CD14-positive monocyte (primary cell): ENCODE data around the gene KCNN4. TPM values are rescaled to one million over a fixed set of nuclear protein-coding genes. Genes with fewer than 3 reads are reported as not detected.
"Not testable (repeated sequence)": the region's sequence is repeated elsewhere in the genome, so short reads cannot be mapped to it uniquely, and the experiment has no call there.

Experiments
- DNase-seq, 3 donors: peaks; one replicate each; pipeline ENCODE4 v3.0.0-alpha.2; 2011 to 2022
- H2AFZ ChIP-seq: 2 replicates; pipeline ENCODE4 v1.6.0; 2012; ENCODE audit warnings: mild to moderate bottlenecking, low read depth, low read length, inconsistent platforms; ENCODE audit not compliant: insufficient read depth, poor library complexity, severe bottlenecking
- H3K27ac ChIP-seq, 2 donors: 1 replicate in 1 of 2; 2 replicates in 1 of 2; pipeline ENCODE4 v1.5.1; 2012 to 2013; ENCODE audit warnings: low read length in 2 of 2, control low read depth in 1 of 2, inconsistent platforms in 1 of 2, low read depth in 1 of 2, mild to moderate bottlenecking in 1 of 2
- H3K27me3 ChIP-seq, 2 donors: one replicate each; pipeline versions ENCODE4 v1.6.0 to v1.6.1; 2011 to 2013; ENCODE audit warnings: low read length in 2 of 2; ENCODE audit not compliant: control insufficient read depth in 2 of 2, insufficient read depth in 2 of 2
- H3K36me3 ChIP-seq, 2 donors: replicated peaks in 1 of 2; 1 replicate in 1 of 2; 2 replicates in 1 of 2; pipeline versions ENCODE4 v1.5.1 to v1.6.1; 2012 to 2013; ENCODE audit warnings: low read length in 2 of 2, control low read depth in 1 of 2, inconsistent platforms in 1 of 2, mild to moderate bottlenecking in 1 of 2; ENCODE audit not compliant: insufficient read depth in 2 of 2, control insufficient read depth in 1 of 2
- H3K4me1 ChIP-seq, 2 donors: 1 replicate in 1 of 2; 2 replicates in 1 of 2; pipeline versions ENCODE4 v1.5.1 to v1.6.1; 2012 to 2013; ENCODE audit warnings: low read length in 2 of 2, control low read depth in 1 of 2, inconsistent platforms in 1 of 2, mild to moderate bottlenecking in 1 of 2, moderate library complexity in 1 of 2; ENCODE audit not compliant: insufficient read depth in 2 of 2, control insufficient read depth in 1 of 2
- H3K4me2 ChIP-seq: replicated peaks from 2 replicates; pipeline ENCODE3; 2012; ENCODE audit warnings: low read length, moderate library complexity, mild to moderate bottlenecking; ENCODE audit not compliant: poor library complexity, severe bottlenecking; ENCODE audit errors: extremely low read depth
- H3K4me3 ChIP-seq, 3 experiments: fragments of 200-600 bp in 1 of 3; sonication (generic) in 1 of 3; replicated peaks in 1 of 3; 1 replicate in 2 of 3; 2 replicates in 1 of 3; pipeline ENCODE4 v1.5.1; 2011 to 2013; ENCODE audit warnings: low read length in 3 of 3, mild to moderate bottlenecking in 3 of 3, control low read depth in 2 of 3, low read depth in 2 of 3, inconsistent platforms in 1 of 3, moderate library complexity in 1 of 3
- H3K79me2 ChIP-seq: 2 replicates; pipeline ENCODE4 v1.6.0; 2012; ENCODE audit warnings: mild to moderate bottlenecking, control low read depth, inconsistent platforms, low read length, moderate library complexity; ENCODE audit not compliant: insufficient read depth
- H3K9ac ChIP-seq: 2 replicates; pipeline ENCODE4 v1.6.0; 2017; ENCODE audit warnings: low read length, mild to moderate bottlenecking; ENCODE audit not compliant: insufficient read depth, poor library complexity, severe bottlenecking
- H3K9me3 ChIP-seq, 2 donors: replicated peaks in 1 of 2; 1 replicate in 1 of 2; 2 replicates in 1 of 2; pipeline versions ENCODE4 v1.5.1 to v1.6.1; 2012 to 2013; ENCODE audit warnings: low read length in 2 of 2, control low read depth in 1 of 2; ENCODE audit not compliant: control insufficient read depth in 1 of 2, insufficient read depth in 1 of 2
- H4K20me1 ChIP-seq: 2 replicates; pipeline ENCODE4 v1.6.0; 2012; ENCODE audit warnings: mild to moderate bottlenecking, low read length, control low read depth, moderate library complexity; ENCODE audit not compliant: insufficient read depth
- H3K27ac Mint-ChIP-seq, 7 donors: one replicate each; pipeline ENCODE4 v1.8.0; 2020; ENCODE audit warnings: mild to moderate bottlenecking in 7 of 7, mixed read lengths in 7 of 7, moderate library complexity in 6 of 7, inconsistent platforms in 2 of 7
- H3K27me3 Mint-ChIP-seq, 3 donors: one replicate each; pipeline ENCODE4 v1.8.0; 2021 to 2022; ENCODE audit warnings: low read depth in 3 of 3, mild to moderate bottlenecking in 3 of 3, mixed read lengths in 3 of 3, moderate library complexity in 3 of 3, inconsistent platforms in 1 of 3
- H3K36me3 Mint-ChIP-seq, 2 donors: one replicate each; pipeline ENCODE4 v1.8.0; 2020; ENCODE audit warnings: mixed read lengths in 2 of 2, inconsistent platforms in 1 of 2, mild to moderate bottlenecking in 1 of 2
- H3K4me1 Mint-ChIP-seq: one replicate; pipeline ENCODE4 v1.8.0; 2020; ENCODE audit warnings: mild to moderate bottlenecking, mixed read lengths
- H3K4me3 Mint-ChIP-seq, 2 donors: one replicate each; pipeline ENCODE4 v1.8.0; 2020; ENCODE audit warnings: mild to moderate bottlenecking in 2 of 2, mixed read lengths in 2 of 2, moderate library complexity in 1 of 2
- H3K9me3 Mint-ChIP-seq, 7 donors: one replicate each; pipeline ENCODE4 v1.8.0; 2020 to 2022; ENCODE audit warnings: mixed read lengths in 7 of 7, mild to moderate bottlenecking in 6 of 7, moderate library complexity in 6 of 7, inconsistent platforms in 2 of 7
- CTCF ChIP-seq: fragments of 200-600 bp; IDR thresholded peaks from one replicate; pipeline ENCODE4 v1.8.0; 2022; ENCODE audit warnings: antibody characterized with exemption, mild to moderate bottlenecking
- WGBS: methylation state at CpG from one replicate; pipeline ENCODE4 v1.1.5; 2013; ENCODE audit warnings: missing lambda C conversion rate; ENCODE audit not compliant: insufficient coverage; 5-methylcytosine and 5-hydroxymethylcytosine counted together
- intact Hi-C, 2 donors: fragments of 100-400 bp; cut with micrococcal nuclease; formaldehyde crosslinking; loops; one replicate each; pipeline versions ENCODE4 v1.15.0 to v1.15.1; 2023
- polyA plus RNA-seq, 3 donors: library from polyadenylated mRNA; depleted of rRNA in 1 of 3; unstranded in 2 of 3; stranded (reverse) in 1 of 3; fragments of 300-500 nt in 2 of 3; fragments of >200 nt in 1 of 3; fragmentation: Illumina TruSeq in 2 of 3; gene quantifications; 1 replicate in 2 of 3; 2 replicates in 1 of 3; pipeline ENCODE4 v1.2.3, GENCODE V29; 2012 to 2021

The KCNN4 gene
- polyA plus RNA-seq, 3 donors = 12.9 to 70.4 (median 17.1) TPM

GRCh38 chr19:43818500-43818899 is 37.7 kb upstream of the KCNN4 start:
- H4K20me1 ChIP-seq = no peaks in the 10 kb centered on the region
- no peaks in the 10 kb centered on the region for H3K36me3 ChIP-seq
- peaks cover 9% of the 10 kb centered on the region in 2 donors for H3K4me1 ChIP-seq
- H3K4me3 Mint-ChIP-seq = no peak overlapping the region
- peaks cover 10 to 20% of the 10 kb centered on the region in 2 donors for H3K9me3 ChIP-seq
- no peak overlapping the region for H3K9ac ChIP-seq
- intact Hi-C loops = no loop called here
- peaks cover 10% of the 10 kb centered on the region for H3K4me1 Mint-ChIP-seq
- no peak overlapping the region for H3K4me2 ChIP-seq
- DNase-seq = no peak
- H2AFZ ChIP-seq = no peak overlapping the region
- no peaks in the 10 kb centered on the region for H3K79me2 ChIP-seq
- no peak overlapping the region for H3K27ac Mint-ChIP-seq
- peaks cover 30 to 35% of the 10 kb centered on the region in 2 donors for H3K27me3 ChIP-seq
- TF ChIP-seq CTCF = no peak
- H3K9me3 Mint-ChIP-seq = peaks cover 11 to 24% (median 18%) of the 10 kb centered on the region in 7 donors
- H3K27ac ChIP-seq = no peak overlapping the region
- H3K27me3 Mint-ChIP-seq = peaks cover 28 to 42% (median 34%) of the 10 kb centered on the region in 3 donors
- WGBS = 98% methylated on average over 4 of the region's 5 CpGs
- H3K36me3 Mint-ChIP-seq = peaks cover 5% of the 10 kb centered on the region in 2 donors
- no peak overlapping the region for H3K4me3 ChIP-seq

- DNase-seq, H3K79me2 ChIP-seq, H3K36me3 Mint-ChIP-seq, H3K9ac ChIP-seq, H2AFZ ChIP-seq, intact Hi-C loops, H3K4me3 Mint-ChIP-seq, H3K27ac Mint-ChIP-seq, H3K4me1 ChIP-seq, H3K36me3 ChIP-seq, H4K20me1 ChIP-seq, H3K4me3 ChIP-seq, H3K27ac ChIP-seq, H3K4me2 ChIP-seq: not testable (repeated sequence)
- Mint-ChIP-seq H3K4me1 (peaks cover 10% of the 10 kb centered on the region), H3K27me3 (peaks cover 26 to 39% (median 31%) of the 10 kb centered on the region in 3 donors), H3K9me3 (peaks cover 11 to 21% (median 18%) of the 10 kb centered on the region in 7 donors)
- peaks cover 10 to 20% of the 10 kb centered on the region in 2 donors for H3K9me3 ChIP-seq
- H3K27me3 ChIP-seq = peaks cover 30 to 34% of the 10 kb centered on the region in 2 donors
- 100% methylated on average over 1 of the region's 1 CpG for WGBS
These were observed 36.7 kb upstream of the KCNN4 start for GRCh38 chr19:43817454-43817853.
